DOHH2 (cell line): ENCODE measurements around the gene CENPT.

Experiments used
- H3F3A ChIP-seq: fragments of 200-600 bp; sonication (generic), shearing (Covaris generic); 2 replicates; pipeline ENCODE4 v1.6.0; 2016; ENCODE audit warnings: antibody characterized with exemption, mild to moderate bottlenecking; ENCODE audit not compliant: control insufficient read depth, insufficient read depth
- H3K27ac ChIP-seq: fragments of 200-600 bp; sonication (generic); 2 replicates; pipeline ENCODE4 v1.5.1; 2014; ENCODE audit warnings: low read depth, mild to moderate bottlenecking, low read length, moderate library complexity
- H3K27me3 ChIP-seq: fragments of 200-600 bp; sonication (generic); 2 replicates; pipeline ENCODE4 v1.6.1; 2014; ENCODE audit warnings: mild to moderate bottlenecking, low read length, mixed read lengths; ENCODE audit not compliant: control insufficient read depth
- H3K36me3 ChIP-seq: fragments of 200-600 bp; sonication (generic); 2 replicates; pipeline ENCODE4 v1.6.1; 2014; ENCODE audit warnings: mild to moderate bottlenecking, low read length, moderate library complexity, mixed read lengths; ENCODE audit not compliant: control insufficient read depth
- H3K4me1 ChIP-seq: fragments of 200-600 bp; sonication (generic); 2 replicates; pipeline ENCODE4 v1.6.1; 2014; ENCODE audit warnings: mild to moderate bottlenecking, low read length, mixed read lengths; ENCODE audit not compliant: control insufficient read depth
- H3K4me2 ChIP-seq: fragments of 200-600 bp; sonication (generic); 2 replicates; pipeline ENCODE4 v1.6.0; 2014; ENCODE audit warnings: mild to moderate bottlenecking, low read length, moderate library complexity
- H3K4me3 ChIP-seq: fragments of 200-600 bp; sonication (generic); 2 replicates; pipeline ENCODE4 v1.5.1; 2014; ENCODE audit warnings: mild to moderate bottlenecking, low read length, mixed read lengths
- H3K79me2 ChIP-seq: fragments of 200-600 bp; sonication (generic); 2 replicates; pipeline ENCODE4 v1.6.1; 2014; ENCODE audit warnings: mild to moderate bottlenecking, low read length, mixed read lengths; ENCODE audit not compliant: control insufficient read depth
- H3K9me2 ChIP-seq: fragments of 200-600 bp; sonication (generic); replicated peaks from 2 replicates; pipeline ENCODE4 v1.6.1; 2014; ENCODE audit warnings: mild to moderate bottlenecking, low read length, mixed read lengths; ENCODE audit not compliant: control insufficient read depth
- H3K9me3 ChIP-seq: fragments of 200-600 bp; sonication (generic); 2 replicates; pipeline ENCODE4 v1.6.1; 2014; ENCODE audit warnings: antibody characterized with exemption, low read length, mixed read lengths; ENCODE audit not compliant: control insufficient read depth, insufficient read depth
- H4K20me1 ChIP-seq: fragments of 200-600 bp; sonication (generic); 2 replicates; pipeline ENCODE4 v1.6.0; 2014; ENCODE audit warnings: low read depth, mild to moderate bottlenecking, antibody characterized with exemption, low read length, moderate library complexity; ENCODE audit not compliant: control insufficient read depth, insufficient read depth
- CTCF ChIP-seq: fragments of 200-600 bp; sonication (generic); IDR thresholded peaks from one replicate; pipeline ENCODE4 v1.5.1; 2014; ENCODE audit warnings: antibody characterized with exemption, mild to moderate bottlenecking, low read depth, low read length; ENCODE audit not compliant: poor library complexity, severe bottlenecking
- EZH2phosphoT487 ChIP-seq: fragments of 200-600 bp; sonication (generic); IDR thresholded peaks from 2 replicates; pipeline ENCODE4 v1.6.1; 2017; ENCODE audit warnings: borderline replicate concordance, mild to moderate bottlenecking, antibody characterized with exemption, low read length, moderate library complexity, mixed read lengths

CENPT gene

GRCh38 chr16:67880584-67880983 lies 33.1 kb upstream of the CENPT start:
- Histone ChIP-seq H3K4me1 (no peaks in the 10 kb centered on the region), H3K36me3 (peaks cover 94% of the 10 kb centered on the region), H3F3A (no peaks in the 10 kb centered on the region), H3K4me3 (no peak overlapping the region), H3K4me2 (no peak overlapping the region), H3K9me3 (no peaks in the 10 kb centered on the region), H3K27ac (no peak overlapping the region), H3K9me2 (no peaks in the 10 kb centered on the region), H3K27me3 (no peaks in the 10 kb centered on the region), H4K20me1 (peaks cover 1% of the 10 kb centered on the region; the same call in 1 of the 2 replicates), H3K79me2 (peaks cover 13% of the 10 kb centered on the region)
- TF ChIP-seq EZH2phosphoT487 (no peak), CTCF (no peak)

DNA sequence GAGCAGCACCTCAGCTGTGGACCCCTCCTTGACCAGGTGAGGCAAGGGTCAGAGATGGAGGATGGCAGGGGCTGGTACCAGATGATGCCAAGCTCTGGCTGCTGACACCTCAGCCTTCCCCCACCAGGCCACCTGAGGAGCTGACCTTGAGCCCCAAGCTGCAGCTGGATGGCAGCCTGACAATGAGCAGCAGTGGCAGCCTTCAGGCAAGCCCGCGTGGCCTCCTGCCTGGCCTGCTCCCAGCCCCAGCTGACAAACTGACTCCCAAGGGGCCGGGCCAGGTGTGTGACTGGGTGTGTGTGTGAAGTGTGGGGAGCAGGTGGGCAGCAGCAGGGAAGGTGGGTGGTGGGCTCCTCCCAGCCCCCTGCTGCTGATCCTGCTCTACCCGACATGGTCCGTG lies 32.4 kb upstream of the CENPT start:
- Histone ChIP-seq H4K20me1 (peaks cover 4% of the 10 kb centered on the region; the same call in 1 of the 2 replicates), H3K4me2 (no peak overlapping the region), H3F3A (no peaks in the 10 kb centered on the region), H3K79me2 (peaks cover 19% of the 10 kb centered on the region), H3K9me2 (no peaks in the 10 kb centered on the region), H3K4me3 (no peak overlapping the region), H3K27me3 (no peaks in the 10 kb centered on the region), H3K4me1 (peaks cover 3% of the 10 kb centered on the region), H3K27ac (no peak overlapping the region), H3K9me3 (no peaks in the 10 kb centered on the region), H3K36me3 (peaks cover 99% of the 10 kb centered on the region)
- no peak for TF ChIP-seq EZH2phosphoT487
- TF ChIP-seq CTCF, result no peak

DNA sequence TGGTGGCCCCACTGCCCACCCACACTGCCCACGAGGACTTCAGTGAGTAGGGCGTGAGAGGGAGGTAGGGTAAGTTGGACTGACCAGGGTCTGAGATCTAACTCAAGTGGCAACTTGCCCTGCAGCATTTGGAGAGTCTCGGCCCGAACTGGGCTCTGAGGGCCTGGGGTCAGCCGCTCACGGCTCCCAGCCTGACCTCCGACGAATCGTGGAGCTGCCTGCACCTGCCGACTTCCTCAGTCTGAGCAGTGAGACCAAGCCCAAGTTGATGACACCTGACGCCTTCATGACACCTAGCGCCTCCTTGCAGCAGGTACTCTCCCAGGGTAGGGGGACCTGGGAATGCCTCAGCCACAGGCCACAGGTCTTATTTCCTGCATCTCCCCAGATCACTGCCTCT lies 32.0 kb upstream of the CENPT start:
- Histone ChIP-seq H3K9me3 (no peaks in the 10 kb centered on the region), H3K4me1 (peaks cover 8% of the 10 kb centered on the region), H3K4me2 (no peak overlapping the region), H4K20me1 (peaks cover 4% of the 10 kb centered on the region; the same call in 1 of the 2 replicates), H3K27ac (no peak overlapping the region), H3F3A (no peaks in the 10 kb centered on the region), H3K36me3 (peaks cover 94% of the 10 kb centered on the region), H3K79me2 (peaks cover 24% of the 10 kb centered on the region), H3K9me2 (no peaks in the 10 kb centered on the region), H3K27me3 (no peaks in the 10 kb centered on the region), H3K4me3 (no peak overlapping the region)
- TF ChIP-seq EZH2phosphoT487 (no peak), CTCF (no peak)

DNA sequence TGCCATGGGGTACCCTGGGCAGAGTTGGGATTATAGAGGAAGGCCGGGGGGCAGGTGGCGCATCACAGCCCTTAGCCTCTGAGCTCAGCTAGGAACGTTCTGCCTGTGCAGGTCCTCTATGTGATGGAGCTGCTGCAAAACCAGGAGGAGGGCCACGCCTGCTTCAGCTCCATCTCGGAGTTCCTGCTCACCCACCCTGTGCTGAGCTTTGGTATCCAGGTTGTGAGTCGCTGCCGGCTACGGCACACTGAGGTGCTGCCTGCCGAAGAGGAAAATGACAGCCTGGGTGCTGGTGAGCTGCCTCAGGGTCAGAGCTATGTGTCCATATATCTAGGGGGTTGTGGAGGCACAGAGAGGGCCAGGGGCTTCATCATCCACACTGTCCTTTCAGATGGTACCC lies 31.4 kb upstream of the CENPT start:
- no peaks in the 10 kb centered on the region for H3K9me3 ChIP-seq
- no peak overlapping the region for H3K27ac ChIP-seq
- H3K9me2 ChIP-seq, result no peaks in the 10 kb centered on the region
- H3K36me3 ChIP-seq, result peaks cover 88% of the 10 kb centered on the region
- no peak overlapping the region for H3K4me2 ChIP-seq
- no peaks in the 10 kb centered on the region for H3F3A ChIP-seq
- no peak for TF ChIP-seq CTCF
- no peak for TF ChIP-seq EZH2phosphoT487
- peaks cover 4% of the 10 kb centered on the region; the same call in 1 of the 2 replicates for H4K20me1 ChIP-seq
- peaks cover 30% of the 10 kb centered on the region for H3K79me2 ChIP-seq
- H3K27me3 ChIP-seq, result no peaks in the 10 kb centered on the region
- no peak overlapping the region for H3K4me3 ChIP-seq
- peaks cover 14% of the 10 kb centered on the region for H3K4me1 ChIP-seq
